Measurements from ENCODE around the gene CPZ. TPM values are rescaled to one million over a fixed set of nuclear protein-coding genes. Genes with fewer than 3 reads are reported as not detected.

The CPZ gene
- polyA plus RNA-seq, 3 donors, result not detected

DNA sequence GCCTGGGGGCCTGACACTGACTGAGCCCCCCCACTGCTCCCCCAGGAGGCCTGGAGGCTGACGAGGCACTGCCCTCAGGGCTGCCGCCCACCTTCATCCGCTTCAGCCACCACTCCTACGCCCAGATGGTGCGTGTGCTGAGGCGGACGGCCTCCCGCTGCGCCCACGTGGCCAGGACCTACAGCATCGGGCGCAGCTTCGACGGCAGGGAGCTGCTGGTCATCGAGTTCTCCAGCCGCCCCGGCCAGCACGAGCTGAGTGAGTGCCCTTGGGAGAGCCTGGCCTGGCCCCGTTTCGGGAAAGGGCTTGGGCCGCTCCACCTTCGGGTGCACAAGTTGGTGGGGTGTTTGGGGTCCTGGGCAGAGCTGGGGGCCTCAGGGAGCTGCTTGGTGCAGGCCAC is 11.4 kb downstream of the CPZ start:
- Histone ChIP-seq H3K4me1 (ENCODE audit: control insufficient read depth in 1 of 2, insufficient read depth in 2 of 2, low read length in 2 of 2) (no peaks in the 10 kb centered on the region), H3K27ac (ENCODE audit: low read depth in 1 of 2, low read length in 2 of 2) (no peak overlapping the region), H3K4me3 (replicated peaks in 1 of 3; ENCODE audit: low read depth in 2 of 3, low read length in 3 of 3) (no peak overlapping the region), H3K36me3 (replicated peaks in 1 of 2; ENCODE audit: control insufficient read depth in 1 of 2, insufficient read depth in 2 of 2, low read length in 2 of 2) (no peaks in the 10 kb centered on the region), H3K9me3 (replicated peaks in 1 of 2; ENCODE audit: control insufficient read depth in 1 of 2, insufficient read depth in 1 of 2, low read length in 2 of 2) (no peaks in the 10 kb centered on the region), H3K79me2 (ENCODE audit: insufficient read depth, low read length) (no peaks in the 10 kb centered on the region), H4K20me1 (ENCODE audit: insufficient read depth, low read length) (no peaks in the 10 kb centered on the region), H2AFZ (ENCODE audit: insufficient read depth, low read depth, low read length, poor library complexity, severe bottlenecking) (no peak overlapping the region), H3K4me2 (replicated peaks; ENCODE audit: extremely low read depth, low read length, poor library complexity, severe bottlenecking) (no peak overlapping the region), H3K27me3 (ENCODE audit: control insufficient read depth in 2 of 2, insufficient read depth in 2 of 2, low read length in 2 of 2) (no peaks in the 10 kb centered on the region), H3K9ac (ENCODE audit: insufficient read depth, low read length, poor library complexity, severe bottlenecking) (no peak overlapping the region)
- Mint-ChIP-seq H3K27me3 (ENCODE audit: low read depth in 3 of 3) (peaks cover under 1 to 4% (median 3%) of the 10 kb centered on the region in 3 donors), H3K27ac (no peak overlapping the region), H3K4me1 (no peaks in the 10 kb centered on the region), H3K36me3 (no peaks in the 10 kb centered on the region), H3K4me3 (no peak overlapping the region), H3K9me3 (peaks cover 0 to 2% (median 0%) of the 10 kb centered on the region in 7 donors)
- no peak for DNase-seq
- TF ChIP-seq, protein P1, sequence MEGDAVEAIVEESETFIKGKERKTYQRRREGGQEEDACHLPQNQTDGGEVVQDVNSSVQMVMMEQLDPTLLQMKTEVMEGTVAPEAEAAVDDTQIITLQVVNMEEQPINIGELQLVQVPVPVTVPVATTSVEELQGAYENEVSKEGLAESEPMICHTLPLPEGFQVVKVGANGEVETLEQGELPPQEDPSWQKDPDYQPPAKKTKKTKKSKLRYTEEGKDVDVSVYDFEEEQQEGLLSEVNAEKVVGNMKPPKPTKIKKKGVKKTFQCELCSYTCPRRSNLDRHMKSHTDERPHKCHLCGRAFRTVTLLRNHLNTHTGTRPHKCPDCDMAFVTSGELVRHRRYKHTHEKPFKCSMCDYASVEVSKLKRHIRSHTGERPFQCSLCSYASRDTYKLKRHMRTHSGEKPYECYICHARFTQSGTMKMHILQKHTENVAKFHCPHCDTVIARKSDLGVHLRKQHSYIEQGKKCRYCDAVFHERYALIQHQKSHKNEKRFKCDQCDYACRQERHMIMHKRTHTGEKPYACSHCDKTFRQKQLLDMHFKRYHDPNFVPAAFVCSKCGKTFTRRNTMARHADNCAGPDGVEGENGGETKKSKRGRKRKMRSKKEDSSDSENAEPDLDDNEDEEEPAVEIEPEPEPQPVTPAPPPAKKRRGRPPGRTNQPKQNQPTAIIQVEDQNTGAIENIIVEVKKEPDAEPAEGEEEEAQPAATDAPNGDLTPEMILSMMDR (IDR thresholded peaks at IDR 0.05), result no peak
- intact Hi-C loops (cut with micrococcal nuclease), result no loop called here
- 98% methylated on average over 20 of the region's 22 CpGs for WGBS (ENCODE audit: insufficient coverage)

DNA sequence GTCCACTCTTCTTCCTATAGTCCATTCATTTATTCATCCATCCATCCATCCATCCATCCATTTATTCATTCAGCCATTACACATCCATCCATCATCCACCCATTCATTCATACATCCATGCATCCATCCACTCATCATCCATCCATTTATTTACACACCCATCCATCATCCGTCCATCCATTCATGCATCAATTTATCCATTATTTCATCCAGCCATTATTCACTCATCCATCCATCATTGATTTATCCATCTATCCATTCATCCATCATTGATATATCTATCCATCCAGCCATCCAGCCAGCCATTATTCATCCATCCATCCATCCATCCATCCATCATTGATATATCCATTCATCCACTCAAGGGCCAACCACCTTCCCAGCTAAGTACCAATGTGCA is 12.7 kb downstream of the CPZ start:
- H3K9me3 Mint-ChIP-seq, result no peaks in the 10 kb centered on the region
- Histone ChIP-seq H3K27ac (ENCODE audit: low read depth in 1 of 2, low read length in 2 of 2) (no peak overlapping the region), H2AFZ (ENCODE audit: insufficient read depth, low read depth, low read length, poor library complexity, severe bottlenecking) (no peak overlapping the region), H3K4me1 (ENCODE audit: control insufficient read depth in 1 of 2, insufficient read depth in 2 of 2, low read length in 2 of 2) (no peaks in the 10 kb centered on the region), H3K9ac (ENCODE audit: insufficient read depth, low read length, poor library complexity, severe bottlenecking) (no peak overlapping the region), H3K27me3 (ENCODE audit: control insufficient read depth in 2 of 2, insufficient read depth in 2 of 2, low read length in 2 of 2) (no peaks in the 10 kb centered on the region), H3K79me2 (ENCODE audit: insufficient read depth, low read length) (no peaks in the 10 kb centered on the region), H3K36me3 (replicated peaks in 1 of 2; ENCODE audit: control insufficient read depth in 1 of 2, insufficient read depth in 2 of 2, low read length in 2 of 2) (no peaks in the 10 kb centered on the region), H4K20me1 (ENCODE audit: insufficient read depth, low read length) (no peaks in the 10 kb centered on the region), H3K4me3 (replicated peaks in 1 of 3; ENCODE audit: low read depth in 2 of 3, low read length in 3 of 3) (no peak overlapping the region), H3K4me2 (replicated peaks; ENCODE audit: extremely low read depth, low read length, poor library complexity, severe bottlenecking) (no peak overlapping the region), H3K9me3 (replicated peaks in 1 of 2; ENCODE audit: control insufficient read depth in 1 of 2, insufficient read depth in 1 of 2, low read length in 2 of 2) (no peaks in the 10 kb centered on the region)
- TF ChIP-seq, protein P1 (IDR thresholded peaks at IDR 0.05), result no peak
- no peaks in the 10 kb centered on the region for H3K4me1 Mint-ChIP-seq
- H3K36me3 Mint-ChIP-seq, result no peaks in the 10 kb centered on the region
- DNase-seq, result no peak
- H3K27ac Mint-ChIP-seq, result no peak overlapping the region
- peaks cover 3 to 5% (median 5%) of the 10 kb centered on the region in 3 donors for H3K27me3 Mint-ChIP-seq (ENCODE audit: low read depth in 3 of 3)
- WGBS (ENCODE audit: insufficient coverage), result 100% methylated on average over 1 of the region's 1 CpG
- intact Hi-C loops (cut with micrococcal nuclease), result no loop called here
- no peak overlapping the region for H3K4me3 Mint-ChIP-seq
